BLaER1 treated with 17β-estradiol and CSF1 and Interleukin-3, amounts not matched to agents 10 nM and 100 nM (cell line): ENCODE data around the gene TRIM14.
A peak's percentile ranks its signal among the peaks of the same experiment; 100 is the strongest.

Experiments used
- H3K27ac ChIP-seq, 11 experiments: shearing (Covaris generic); formaldehyde crosslinking; 2 replicates each; pipeline ENCODE4 v1.8.1; 2022
- H3K27me3 ChIP-seq, 11 experiments: shearing (Covaris generic); formaldehyde crosslinking; 2 replicates each; pipeline ENCODE4 v1.8.1; 2022
- H3K36me3 ChIP-seq, 11 experiments: shearing (Covaris generic); formaldehyde crosslinking; 2 replicates each; pipeline ENCODE4 v1.8.1; 2022
- H3K4me1 ChIP-seq, 10 experiments: shearing (Covaris generic); formaldehyde crosslinking; 2 replicates each; pipeline ENCODE4 v1.8.1; 2022
- H3K4me2 ChIP-seq, 11 experiments: shearing (Covaris generic); formaldehyde crosslinking; 2 replicates each; pipeline ENCODE4 v1.8.1; 2022
- H3K4me3 ChIP-seq, 10 experiments: shearing (Covaris generic); formaldehyde crosslinking; 2 replicates each; pipeline ENCODE4 v1.8.1; 2022
- H3K9ac ChIP-seq, 11 experiments: shearing (Covaris generic); formaldehyde crosslinking; 2 replicates each; pipeline ENCODE4 v1.8.1; 2022
- H3K9me3 ChIP-seq, 11 experiments: shearing (Covaris generic); formaldehyde crosslinking; replicated peaks in 1 of 11; 2 replicates each; pipeline ENCODE4 v1.8.1; 2022
- H4K20me1 ChIP-seq, 11 experiments: shearing (Covaris generic); formaldehyde crosslinking; 2 replicates each; pipeline ENCODE4 v1.8.1; 2022
- Cebpa-rat ChIP-seq, 11 experiments: shearing (Covaris generic); IDR thresholded peaks; 2 replicates each; pipeline ENCODE4 v1.8.1; 2022

TRIM14 gene

DNA sequence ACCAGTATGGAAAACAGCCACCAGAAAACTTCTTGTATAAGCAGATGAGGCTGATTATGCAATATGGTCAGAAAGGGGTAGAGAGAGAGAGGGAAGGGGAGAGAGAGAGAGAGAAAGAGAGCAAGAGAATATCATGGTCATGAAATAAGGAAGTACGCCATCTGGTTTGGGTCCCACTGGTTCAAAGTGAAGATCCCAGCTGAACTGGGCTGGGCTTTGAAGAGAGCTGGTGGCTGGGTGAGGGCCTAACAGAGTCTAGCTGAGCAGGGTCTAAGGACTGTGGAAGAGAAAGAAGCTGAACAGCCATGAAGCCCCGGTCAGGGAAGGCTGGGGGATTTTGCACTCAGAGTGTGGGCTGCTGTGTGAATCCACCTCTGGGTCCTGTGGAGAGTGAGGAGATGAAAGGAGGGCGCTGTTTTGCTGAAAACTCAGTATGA, 14.6 kb downstream of the TRIM14 start:
- H3K27me3 ChIP-seq, result no peaks in the 10 kb centered on the region
- H3K4me3 ChIP-seq, result peak overlapping the region in 2 of 10 experiments; percentile 25 to 40; a peak in 1 of 20 replicates
- H4K20me1 ChIP-seq, result peaks cover 0 to 9% (median 0%) of the 10 kb centered on the region in 11 experiments; a peak in 1 of 22 replicates
- peak overlapping the region in 9 of 11 experiments; percentile 42 to 68 (median 62); a peak in 19 of 22 replicates for H3K9ac ChIP-seq
- peaks cover 85 to 97% (median 92%) of the 10 kb centered on the region in 10 experiments for H3K4me1 ChIP-seq
- peak overlapping the region; percentile 69 to 94 (median 85) for H3K4me2 ChIP-seq
- peak in 10 of 11 experiments; percentile 54 to 92 (median 84); a peak in 17 of 22 replicates for TF ChIP-seq Cebpa-rat (IDR thresholded peaks at IDR 0.05)
- H3K27ac ChIP-seq, result peak overlapping the region; percentile 61 to 89 (median 82); a peak in 21 of 22 replicates
- peaks cover 11 to 49% (median 33%) of the 10 kb centered on the region in 11 experiments; a peak in 20 of 22 replicates for H3K36me3 ChIP-seq
- peaks cover 0 to 18% (median 14%) of the 10 kb centered on the region in 11 experiments; a peak in 14 of 22 replicates for H3K9me3 ChIP-seq

- Histone ChIP-seq H3K4me3 (peak overlapping the region in 5 of 10 experiments; percentile 2 to 41 (median 31); a peak in 6 of 20 replicates), H3K9me3 (peaks cover 0 to 15% (median 10%) of the 10 kb centered on the region in 11 experiments; a peak in 14 of 22 replicates), H3K36me3 (peaks cover 30 to 56% (median 46%) of the 10 kb centered on the region in 11 experiments; a peak in 21 of 22 replicates), H3K9ac (peak overlapping the region in 9 of 11 experiments; percentile 48 to 71 (median 54); a peak in 16 of 22 replicates), H3K27ac (peak overlapping the region in 10 of 11 experiments; percentile 25 to 89 (median 82); a peak in 18 of 22 replicates), H3K4me1 (peaks cover 59 to 87% (median 81%) of the 10 kb centered on the region in 10 experiments), H3K4me2 (peak overlapping the region; percentile 69 to 94 (median 85)), H3K27me3 (no peaks in the 10 kb centered on the region), H4K20me1 (peaks cover 0 to 9% (median 0%) of the 10 kb centered on the region in 11 experiments; a peak in 1 of 22 replicates)
- TF ChIP-seq Cebpa-rat (IDR thresholded peaks at IDR 0.05), result 0 out of 22 replicates have a peak, but pooled peaks of 1 of the 11 experiments have one; percentile 18
Observed at GRCh38 chr9:98101868-98102273, 17.2 kb downstream of the TRIM14 start.

DNA sequence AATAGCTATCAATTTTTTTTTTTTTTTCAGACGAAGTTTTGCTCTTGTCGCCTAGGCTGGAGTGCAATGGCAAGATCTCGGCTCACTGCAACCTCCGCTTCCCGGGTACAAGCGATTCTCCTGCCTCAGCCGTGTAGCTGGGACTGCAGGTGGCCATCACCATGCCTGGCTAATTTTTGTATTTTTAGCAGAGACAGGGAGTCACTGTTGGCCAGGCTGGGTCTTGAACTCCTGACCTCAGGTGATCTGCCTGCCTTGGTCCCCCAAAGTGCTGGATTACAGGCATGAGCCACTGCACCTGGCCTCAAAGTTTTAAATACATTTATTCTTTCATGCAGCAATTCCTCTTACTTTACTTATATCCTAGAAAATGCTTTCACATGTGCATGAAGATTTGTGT, 17.6 kb downstream of the TRIM14 start:
- H3K27ac ChIP-seq, result peak overlapping the region in 10 of 11 experiments; percentile 25 to 89 (median 82); a peak in 18 of 22 replicates

DNA sequence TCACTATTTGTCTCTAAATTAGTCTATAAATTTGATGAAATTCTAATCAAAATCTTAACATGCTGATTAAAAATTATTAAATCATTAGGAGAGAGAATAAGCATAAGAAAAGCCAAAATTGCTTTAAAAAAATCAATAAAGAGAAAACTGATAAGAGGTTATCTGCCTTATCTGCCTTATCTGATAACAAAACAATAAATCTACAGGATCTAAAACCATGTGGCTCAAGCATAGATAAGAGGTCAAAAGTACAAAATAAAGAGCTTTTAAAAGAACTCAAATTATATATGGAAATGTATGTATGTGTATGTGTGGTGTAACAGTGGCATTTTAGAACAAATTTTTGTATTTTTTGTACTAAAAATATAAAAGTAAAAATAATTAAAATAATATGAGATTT, 18.6 kb downstream of the TRIM14 start:
- H3K9me3 ChIP-seq, result peaks cover 0 to under 1% (median 0%) of the 10 kb centered on the region in 11 experiments; a peak in 1 of 22 replicates
- peaks cover 0 to 9% (median 0%) of the 10 kb centered on the region in 11 experiments; a peak in 2 of 22 replicates for H4K20me1 ChIP-seq
- TF ChIP-seq Cebpa-rat (IDR thresholded peaks at IDR 0.05), result no peak
- H3K4me2 ChIP-seq, result peak overlapping the region in 10 of 11 experiments; percentile 5 to 88 (median 72); a peak in 16 of 22 replicates
- no peaks in the 10 kb centered on the region for H3K27me3 ChIP-seq
- H3K27ac ChIP-seq, result peak overlapping the region in 4 of 11 experiments; percentile 12 to 84 (median 45); a peak in 5 of 22 replicates
- peak overlapping the region in 1 of 11 experiments; percentile 0; a peak in 1 of 22 replicates for H3K9ac ChIP-seq
- H3K4me1 ChIP-seq, result peaks cover 55 to 81% (median 70%) of the 10 kb centered on the region in 10 experiments
- peaks cover 26 to 56% (median 47%) of the 10 kb centered on the region in 11 experiments; a peak in 21 of 22 replicates for H3K36me3 ChIP-seq
- no peak overlapping the region for H3K4me3 ChIP-seq

More for the DNA sequence above, 17.6 kb downstream of the TRIM14 start:
- Histone ChIP-seq H3K27me3 (no peaks in the 10 kb centered on the region), H3K4me2 (peak overlapping the region; percentile 69 to 94 (median 85)), H3K36me3 (peaks cover 26 to 56% (median 46%) of the 10 kb centered on the region in 11 experiments; a peak in 21 of 22 replicates), H3K4me3 (peak overlapping the region in 5 of 10 experiments; percentile 2 to 41 (median 31); a peak in 6 of 20 replicates), H3K4me1 (peaks cover 58 to 87% (median 79%) of the 10 kb centered on the region in 10 experiments), H3K9me3 (peaks cover 0 to 11% (median 6%) of the 10 kb centered on the region in 11 experiments; a peak in 14 of 22 replicates), H3K9ac (peak overlapping the region in 9 of 11 experiments; percentile 48 to 71 (median 54); a peak in 17 of 22 replicates), H4K20me1 (peaks cover 0 to 9% (median 0%) of the 10 kb centered on the region in 11 experiments; a peak in 1 of 22 replicates)
- no peak for TF ChIP-seq Cebpa-rat (IDR thresholded peaks at IDR 0.05)

DNA sequence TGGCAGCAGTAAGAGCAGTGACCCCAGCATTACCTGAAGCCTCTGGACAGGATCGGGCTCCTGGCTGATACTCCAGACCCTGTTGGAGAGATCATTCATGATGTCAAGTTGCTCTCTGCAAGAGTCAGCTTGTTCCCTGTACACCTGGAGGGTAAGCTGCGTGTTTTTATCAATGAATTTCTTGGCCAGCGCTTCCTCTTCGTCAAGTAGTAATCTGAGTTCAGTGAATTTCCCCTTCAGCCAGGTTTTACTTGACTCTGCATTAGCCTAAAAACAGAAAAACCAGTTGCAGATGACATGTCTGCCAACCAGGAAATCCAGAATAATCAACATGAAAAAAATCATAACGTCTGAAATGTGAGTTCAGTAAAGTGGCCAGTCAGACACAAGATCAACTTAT, 19.1 kb downstream of the TRIM14 start:
- H3K36me3 ChIP-seq, result peaks cover 29 to 56% (median 48%) of the 10 kb centered on the region in 11 experiments
- no peak for TF ChIP-seq Cebpa-rat (IDR thresholded peaks at IDR 0.05)
- peak overlapping the region; percentile 5 to 88 (median 71); a peak in 21 of 22 replicates for H3K4me2 ChIP-seq

DNA sequence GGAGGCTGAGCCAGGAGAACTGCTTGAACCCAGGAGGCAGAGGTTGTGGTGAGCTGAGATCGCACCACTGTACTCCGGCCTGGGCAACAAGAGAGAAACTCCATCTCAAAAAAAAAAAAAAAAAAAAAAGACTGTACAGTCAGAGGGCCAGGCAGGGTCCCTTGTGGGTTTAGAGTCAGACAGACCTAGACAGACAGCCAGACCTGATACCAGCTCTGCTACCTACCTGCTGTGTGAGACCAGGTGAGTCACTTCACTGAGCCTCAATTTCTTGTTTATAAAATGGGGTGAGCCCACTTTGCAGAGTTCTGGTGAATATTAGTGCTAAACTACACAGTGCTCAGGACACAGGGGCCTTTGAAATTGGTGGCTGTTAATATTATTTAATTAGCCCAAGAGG, 19.7 kb downstream of the TRIM14 start:
- TF ChIP-seq Cebpa-rat (IDR thresholded peaks at IDR 0.05), result no peak
- H3K4me1 ChIP-seq, result peaks cover 44 to 70% (median 59%) of the 10 kb centered on the region in 10 experiments
- H3K4me2 ChIP-seq, result peak overlapping the region in 9 of 11 experiments; percentile 42 to 88 (median 73); a peak in 17 of 22 replicates
- peaks cover 0 to 16% (median 0%) of the 10 kb centered on the region in 11 experiments; a peak in 3 of 22 replicates for H4K20me1 ChIP-seq
- peak overlapping the region in 1 of 11 experiments; percentile 12; a peak in 3 of 22 replicates for H3K27ac ChIP-seq
- peaks cover 34 to 59% (median 54%) of the 10 kb centered on the region in 11 experiments for H3K36me3 ChIP-seq
- no peaks in the 10 kb centered on the region for H3K27me3 ChIP-seq
- no peaks in the 10 kb centered on the region for H3K9me3 ChIP-seq
- peak overlapping the region in 1 of 11 experiments; percentile 0; a peak in 1 of 22 replicates for H3K9ac ChIP-seq
- H3K4me3 ChIP-seq, result no peak overlapping the region

More for the DNA sequence above, 19.1 kb downstream of the TRIM14 start:
- Histone ChIP-seq H3K4me1 (peaks cover 50 to 75% (median 64%) of the 10 kb centered on the region in 10 experiments), H3K27ac (peak overlapping the region in 4 of 11 experiments; percentile 12 to 47 (median 32); a peak in 6 of 22 replicates), H3K27me3 (no peaks in the 10 kb centered on the region), H4K20me1 (peaks cover 0 to 13% (median 0%) of the 10 kb centered on the region in 11 experiments; a peak in 2 of 22 replicates), H3K9ac (peak overlapping the region in 4 of 11 experiments; percentile 0 to 14 (median 4); a peak in 4 of 22 replicates), H3K9me3 (no peaks in the 10 kb centered on the region), H3K4me3 (no peak overlapping the region)

- H3K9me3 ChIP-seq, result no peaks in the 10 kb centered on the region
- TF ChIP-seq Cebpa-rat (IDR thresholded peaks at IDR 0.05), result no peak
- H3K27me3 ChIP-seq, result no peaks in the 10 kb centered on the region
- peaks cover 29 to 55% (median 44%) of the 10 kb centered on the region in 10 experiments for H3K4me1 ChIP-seq
- H3K36me3 ChIP-seq, result peaks cover 37 to 69% (median 61%) of the 10 kb centered on the region in 11 experiments
- peaks cover 0 to 16% (median 0%) of the 10 kb centered on the region in 11 experiments; a peak in 3 of 22 replicates for H4K20me1 ChIP-seq
- peak overlapping the region in 3 of 11 experiments; percentile 1 to 85 (median 32); a peak in 5 of 22 replicates for H3K4me2 ChIP-seq
- H3K27ac ChIP-seq, result no peak overlapping the region
- H3K4me3 ChIP-seq, result no peak overlapping the region
- H3K9ac ChIP-seq, result no peak overlapping the region
Observed at GRCh38 chr9:98097836-98098235, 21.2 kb downstream of the TRIM14 start.

- peaks cover 37 to 84% (median 66%) of the 10 kb centered on the region in 11 experiments for H3K36me3 ChIP-seq
Observed at GRCh38 chr9:98096091-98096490, 22.9 kb downstream of the TRIM14 start.

More at GRCh38 chr9:98096091-98096490, 22.9 kb downstream of the TRIM14 start:
- Histone ChIP-seq H4K20me1 (peaks cover 0 to 16% (median 0%) of the 10 kb centered on the region in 11 experiments; a peak in 3 of 22 replicates), H3K4me1 (peaks cover 12 to 37% (median 26%) of the 10 kb centered on the region in 10 experiments), H3K27me3 (no peaks in the 10 kb centered on the region), H3K9ac (no peak overlapping the region), H3K4me2 (no peak overlapping the region), H3K27ac (no peak overlapping the region), H3K9me3 (no peaks in the 10 kb centered on the region), H3K4me3 (no peak overlapping the region)
- no peak for TF ChIP-seq Cebpa-rat (IDR thresholded peaks at IDR 0.05)
